Liver (tissue), 2 donors: Measurements from ENCODE around the gene CREB1.
"Not testable (repeated sequence)": the region's sequence is repeated elsewhere in the genome, so short reads cannot be mapped to it uniquely, and the experiment has no call there.

Source experiments
- GABPA ChIP-seq, 2 donors: IDR thresholded peaks in 1 of 2; conservative IDR thresholded peaks in 1 of 2; 2 replicates each; pipeline ENCODE4 v1.6.1; 2016; ENCODE audit warnings: antibody characterized with exemption in 2 of 2, mild to moderate bottlenecking in 1 of 2, moderate library complexity in 1 of 2
- RAD21 ChIP-seq, 2 donors: IDR thresholded peaks; 2 replicates each; pipeline ENCODE4 v1.6.1; 2016; ENCODE audit warnings: antibody characterized with exemption in 2 of 2, mild to moderate bottlenecking in 2 of 2
- donor health status: healthy.

- not testable (repeated sequence) for TF ChIP-seq GABPA (IDR thresholded peaks at IDR 0.05 in 1 of 2, conservative IDR thresholded peaks at IDR 0.05 in 1 of 2); RAD21 (IDR thresholded peaks at IDR 0.05)
Observed at GRCh38 chr2:207646582-207646981, 116.8 kb downstream of the CREB1 start.
